K562 (cell line): ENCODE measurements around the gene IQCN. TPM values are rescaled to one million over a fixed set of nuclear protein-coding genes. Genes with fewer than 3 reads are reported as not detected.

Experiments
- CTCF ChIP-seq, 3 experiments: IDR thresholded peaks in 2 of 3; conservative IDR thresholded peaks in 1 of 3; 2 replicates each; pipeline ENCODE4 v1.5.1; 2011 to 2012; ENCODE audit warnings: low read length in 3 of 3, mild to moderate bottlenecking in 3 of 3, control low read depth in 2 of 3, improper control_type of control experiment in 1 of 3, inconsistent platforms in 1 of 3, low read depth in 1 of 3, mixed read lengths in 1 of 3, moderate library complexity in 1 of 3; ENCODE audit not compliant: insufficient read depth in 2 of 3
- DDX20 ChIP-seq: fragments of 450-650 bp; IDR thresholded peaks from 2 replicates; pipeline ENCODE4 v1.6.1; 2016; ENCODE audit warnings: missing genetic modification characterization, low read depth, mild to moderate bottlenecking, missing compliant biosample characterization, moderate library complexity
- EHMT2 ChIP-seq: fragments of 450-650 bp; IDR thresholded peaks from 2 replicates; pipeline ENCODE4 v1.6.1; 2018; ENCODE audit warnings: antibody characterized with exemption
- ETV6 ChIP-seq, 3 experiments: fragments of 150-350 bp in 1 of 3; sonication (generic) in 1 of 3; formaldehyde crosslinking in 1 of 3; IDR thresholded peaks; 2 replicates each; pipeline versions ENCODE4 v1.6.1 to v1.8.0; 2014 to 2022; ENCODE audit warnings: borderline replicate concordance in 2 of 3, low read depth in 2 of 3, antibody characterized with exemption in 1 of 3, low read length in 1 of 3, mild to moderate bottlenecking in 1 of 3, missing genetic modification reagents in 1 of 3
- KDM5B ChIP-seq: fragments of 200-600 bp; sonication (generic); IDR thresholded peaks from 2 replicates; pipeline ENCODE4 v1.6.1; 2012; ENCODE audit warnings: low read depth, mild to moderate bottlenecking, moderate library complexity, low read length, control low read depth, inconsistent platforms; ENCODE audit not compliant: insufficient replicate concordance
- KHSRP ChIP-seq: fragments of 450-650 bp; IDR thresholded peaks from 2 replicates; pipeline ENCODE4 v1.6.1; 2017
- MITF ChIP-seq: IDR thresholded peaks from 2 replicates; pipeline ENCODE4 v1.6.1; 2014; ENCODE audit warnings: antibody characterized with exemption
- YBX1 ChIP-seq: fragments of 450-650 bp; IDR thresholded peaks from 2 replicates; pipeline ENCODE4 v1.7.1; 2016; ENCODE audit warnings: mild to moderate bottlenecking
- ZBTB7A ChIP-seq: IDR thresholded peaks from 2 replicates; pipeline ENCODE4 v1.6.1; 2011; ENCODE audit warnings: low read depth, mild to moderate bottlenecking, low read length, moderate library complexity, borderline replicate concordance; ENCODE audit not compliant: control insufficient read depth
- ZNF224 ChIP-seq: sonication (generic); formaldehyde crosslinking; IDR thresholded peaks from 2 replicates; pipeline ENCODE4 v1.8.0; 2022; ENCODE audit warnings: mild to moderate bottlenecking, missing genetic modification reagents
- ZNF316 ChIP-seq: fragments of 450-650 bp; IDR thresholded peaks from 2 replicates; pipeline ENCODE4 v1.6.1; 2016
- ZNF592 ChIP-seq: fragments of 450-650 bp; IDR thresholded peaks from 2 replicates; pipeline ENCODE4 v1.6.1; 2017; ENCODE audit warnings: antibody characterized with exemption, mild to moderate bottlenecking
- ZNF778 ChIP-seq: fragments of 450-650 bp; formaldehyde crosslinking; IDR thresholded peaks from 2 replicates; pipeline ENCODE4 v1.4.0; 2020; ENCODE audit warnings: mild to moderate bottlenecking, moderate library complexity
- polyA plus RNA-seq, 8 experiments: library from polyadenylated mRNA; depleted of rRNA in 4 of 8; stranded (reverse) in 5 of 8; unstranded in 3 of 8; fragments of >200 nt; fragmentation: Nextera tagmentation in 2 of 8; fragmentation: Illumina TruSeq in 1 of 8; extraction: Ambion mirVana in 2 of 8; extraction: Trizol in 1 of 8; gene quantifications; 2 replicates each; pipeline versions ENCODE4 v1.2.1 to v1.2.3, GENCODE V29; 2011 to 2014; ENCODE audit warnings: inconsistent platforms in 1 of 8, missing spikeins in 1 of 8
- total RNA-seq, 7 experiments: library from RNA; depleted of rRNA in 6 of 7; stranded (reverse); fragments of >200 nt in 6 of 7; fragmentation: Illumina TruSeq in 2 of 7; extraction: Trizol in 2 of 7; gene quantifications; 2 replicates each; pipeline versions ENCODE4 v1.2.1 to v1.2.3, GENCODE V29; 2011 to 2021; ENCODE audit warnings: low replicate concordance in 1 of 7
- TF ChIP-seq, protein P1 (sequence below): fragments of 250-450 bp; sonication (Bioruptor Pico); IDR thresholded peaks from 2 replicates; pipeline ENCODE4 v1.5.0; 2020; ENCODE audit warnings: mild to moderate bottlenecking, borderline replicate concordance
- TF ChIP-seq, protein P2 (sequence below): IDR thresholded peaks from 2 replicates; pipeline ENCODE4 v1.6.1; 2011; ENCODE audit warnings: borderline replicate concordance, low read depth, mild to moderate bottlenecking, moderate library complexity, low read length; ENCODE audit not compliant: insufficient read depth, poor library complexity, severe bottlenecking

IQCN gene
- total and polyA plus RNA-seq, 9 of the 15 experiments (the other 6 are each of a cell fraction or from before 2014, with no cell fraction given), result 0.01 to 0.07 (median 0.04) TPM; not detected in 3

DNA sequence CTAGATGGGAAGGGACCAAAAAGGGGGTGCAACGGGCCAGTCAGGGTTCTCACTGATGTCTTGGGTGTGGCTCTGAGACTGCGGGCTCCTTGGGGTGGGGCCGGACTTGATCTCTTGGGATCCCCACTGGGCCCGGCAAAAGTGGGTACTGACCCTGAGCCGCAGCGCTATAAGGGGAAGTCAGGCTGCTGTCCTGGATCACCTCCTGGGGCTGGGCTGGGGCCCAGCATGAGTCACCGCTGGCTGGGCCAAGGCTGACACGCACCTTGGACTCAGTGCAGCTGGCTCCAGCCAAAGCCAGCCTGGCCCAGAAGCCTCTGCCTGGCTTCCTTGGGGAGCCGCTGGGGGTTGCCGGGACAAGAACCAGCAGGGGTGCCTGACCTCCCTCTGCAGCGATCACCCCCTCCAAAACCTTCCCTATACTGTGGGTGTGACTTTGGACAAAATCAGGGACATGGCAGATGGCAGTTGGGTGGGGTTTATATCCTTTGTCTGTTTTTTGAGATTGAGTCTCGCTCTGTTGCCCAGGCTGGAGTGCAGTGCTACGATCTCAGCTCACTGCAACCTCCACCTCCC lies 617 bp upstream of the IQCN start (continued):
- TF ChIP-seq, protein P1, sequence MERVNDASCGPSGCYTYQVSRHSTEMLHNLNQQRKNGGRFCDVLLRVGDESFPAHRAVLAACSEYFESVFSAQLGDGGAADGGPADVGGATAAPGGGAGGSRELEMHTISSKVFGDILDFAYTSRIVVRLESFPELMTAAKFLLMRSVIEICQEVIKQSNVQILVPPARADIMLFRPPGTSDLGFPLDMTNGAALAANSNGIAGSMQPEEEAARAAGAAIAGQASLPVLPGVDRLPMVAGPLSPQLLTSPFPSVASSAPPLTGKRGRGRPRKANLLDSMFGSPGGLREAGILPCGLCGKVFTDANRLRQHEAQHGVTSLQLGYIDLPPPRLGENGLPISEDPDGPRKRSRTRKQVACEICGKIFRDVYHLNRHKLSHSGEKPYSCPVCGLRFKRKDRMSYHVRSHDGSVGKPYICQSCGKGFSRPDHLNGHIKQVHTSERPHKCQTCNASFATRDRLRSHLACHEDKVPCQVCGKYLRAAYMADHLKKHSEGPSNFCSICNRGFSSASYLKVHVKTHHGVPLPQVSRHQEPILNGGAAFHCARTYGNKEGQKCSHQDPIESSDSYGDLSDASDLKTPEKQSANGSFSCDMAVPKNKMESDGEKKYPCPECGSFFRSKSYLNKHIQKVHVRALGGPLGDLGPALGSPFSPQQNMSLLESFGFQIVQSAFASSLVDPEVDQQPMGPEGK (CRISPR knock-in tag), result no peak
- TF ChIP-seq KHSRP (no peak), YBX1 (no peak), DDX20 (tag) (no peak), MITF (no peak), ZNF316 (no peak), EHMT2 (no peak), KDM5B (no peak), ZBTB7A (no peak; the same call in 1 of the 2 replicates), ZNF778 (CRISPR knock-in tag) (no peak), ZNF224 (CRISPR knock-in tag) (no peak), ZNF592 (peak; percentile 78; the same call in 1 of the 2 replicates), ETV6 (IDR thresholded peaks at IDR 0.05; ENCODE audit: borderline replicate concordance in 1 of 2, low read depth in 2 of 2, low read length in 1 of 2) (no peak), ETV6 (CRISPR knock-in tag; IDR thresholded peaks at IDR 0.05; ENCODE audit: borderline replicate concordance) (no peak), CTCF (IDR thresholded peaks at IDR 0.05 in 2 of 3, conservative IDR thresholded peaks at IDR 0.05 in 1 of 3; ENCODE audit: insufficient read depth in 2 of 3, low read depth in 1 of 3, low read length in 3 of 3) (no peak)
- TF ChIP-seq, protein P2, sequence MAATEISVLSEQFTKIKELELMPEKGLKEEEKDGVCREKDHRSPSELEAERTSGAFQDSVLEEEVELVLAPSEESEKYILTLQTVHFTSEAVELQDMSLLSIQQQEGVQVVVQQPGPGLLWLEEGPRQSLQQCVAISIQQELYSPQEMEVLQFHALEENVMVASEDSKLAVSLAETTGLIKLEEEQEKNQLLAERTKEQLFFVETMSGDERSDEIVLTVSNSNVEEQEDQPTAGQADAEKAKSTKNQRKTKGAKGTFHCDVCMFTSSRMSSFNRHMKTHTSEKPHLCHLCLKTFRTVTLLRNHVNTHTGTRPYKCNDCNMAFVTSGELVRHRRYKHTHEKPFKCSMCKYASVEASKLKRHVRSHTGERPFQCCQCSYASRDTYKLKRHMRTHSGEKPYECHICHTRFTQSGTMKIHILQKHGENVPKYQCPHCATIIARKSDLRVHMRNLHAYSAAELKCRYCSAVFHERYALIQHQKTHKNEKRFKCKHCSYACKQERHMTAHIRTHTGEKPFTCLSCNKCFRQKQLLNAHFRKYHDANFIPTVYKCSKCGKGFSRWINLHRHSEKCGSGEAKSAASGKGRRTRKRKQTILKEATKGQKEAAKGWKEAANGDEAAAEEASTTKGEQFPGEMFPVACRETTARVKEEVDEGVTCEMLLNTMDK, result no peak
